OCI-LY1 (cell line): ENCODE measurements around the gene SEC22C.

Experiments
- H2AFZ ChIP-seq: fragments of 200-600 bp; sonication (generic), shearing (Covaris generic); 2 replicates; pipeline ENCODE4 v1.6.0; 2014; ENCODE audit warnings: antibody characterized with exemption, mild to moderate bottlenecking, low read length
- H3F3A ChIP-seq: fragments of 200-600 bp; sonication (generic), shearing (Covaris generic); 2 replicates; pipeline ENCODE4 v1.6.0; 2014; ENCODE audit warnings: mild to moderate bottlenecking, antibody characterized with exemption, low read length, moderate library complexity; ENCODE audit not compliant: insufficient read depth
- H3K27ac ChIP-seq: fragments of 200-600 bp; sonication (generic); 2 replicates; pipeline ENCODE4 v1.5.1; 2014; ENCODE audit warnings: low read length, mixed run types, mild to moderate bottlenecking, low read depth; ENCODE audit not compliant: poor library complexity, severe bottlenecking
- H3K27me3 ChIP-seq: fragments of 200-600 bp; sonication (generic); 2 replicates; pipeline ENCODE4 v1.6.0; 2014; ENCODE audit warnings: antibody characterized with exemption, mild to moderate bottlenecking, low read length, moderate library complexity; ENCODE audit not compliant: insufficient read depth
- H3K36me3 ChIP-seq: fragments of 200-600 bp; sonication (generic); 2 replicates; pipeline ENCODE4 v1.6.1; 2014; ENCODE audit warnings: mild to moderate bottlenecking, antibody characterized with exemption, low read length, moderate library complexity, mixed read lengths; ENCODE audit not compliant: insufficient read depth
- H3K4me1 ChIP-seq: fragments of 200-600 bp; sonication (generic); 2 replicates; pipeline ENCODE4 v1.5.1; 2014; ENCODE audit warnings: mild to moderate bottlenecking, low read length, moderate library complexity; ENCODE audit not compliant: insufficient read depth, severe bottlenecking
- H3K4me2 ChIP-seq: fragments of 200-600 bp; sonication (generic), shearing (Covaris generic); 2 replicates; pipeline ENCODE4 v1.6.1; 2014; ENCODE audit warnings: low read length
- H3K4me3 ChIP-seq: fragments of 200-600 bp; sonication (generic); 2 replicates; pipeline ENCODE4 v1.5.1; 2014; ENCODE audit warnings: low read length, low read depth, mild to moderate bottlenecking, mixed read lengths; ENCODE audit not compliant: poor library complexity, severe bottlenecking
- H3K79me2 ChIP-seq: fragments of 200-600 bp; shearing (Covaris generic); 2 replicates; pipeline ENCODE4 v1.6.1; 2016; ENCODE audit warnings: mixed run types, low read length, mixed read lengths; ENCODE audit not compliant: insufficient read depth
- H3K9ac ChIP-seq: fragments of 200-600 bp; sonication (generic), shearing (Covaris generic); 2 replicates; pipeline ENCODE4 v1.6.1; 2014; ENCODE audit warnings: mild to moderate bottlenecking, low read length, mixed read lengths
- H3K9me2 ChIP-seq: fragments of 200-600 bp; sonication (generic), shearing (Covaris generic); 2 replicates; pipeline ENCODE4 v1.6.1; 2014; ENCODE audit warnings: low read depth, mild to moderate bottlenecking, low read length, mixed read lengths
- H3K9me3 ChIP-seq: fragments of 200-600 bp; shearing (Covaris generic); 2 replicates; pipeline ENCODE4 v1.6.1; 2014; ENCODE audit warnings: low read length, mixed read lengths
- H4K20me1 ChIP-seq: fragments of 200-600 bp; sonication (generic), shearing (Covaris generic); 2 replicates; pipeline ENCODE4 v1.6.0; 2016; ENCODE audit warnings: mild to moderate bottlenecking, low read length; ENCODE audit not compliant: insufficient read depth
- CTCF ChIP-seq: fragments of 200-600 bp; sonication (generic), shearing (Covaris generic); IDR thresholded peaks from 2 replicates; pipeline ENCODE4 v1.5.1; 2017; ENCODE audit warnings: mild to moderate bottlenecking, antibody characterized with exemption, low read length, moderate library complexity, mixed read lengths
- EZH2 ChIP-seq: fragments of 200-600 bp; sonication (generic), shearing (Covaris generic); IDR thresholded peaks from 2 replicates; pipeline ENCODE4 v1.8.0; 2017; ENCODE audit warnings: borderline replicate concordance, mixed run types, mild to moderate bottlenecking, antibody characterized with exemption, low read length, moderate library complexity, mixed read lengths

The SEC22C gene

GRCh38 chr3:42605546-42606173 is 23.9 kb upstream of the SEC22C start:
- H3K36me3 ChIP-seq, result peaks cover 64% of the 10 kb centered on the region
- H2AFZ ChIP-seq, result no peak overlapping the region
- H3K4me3 ChIP-seq, result no peak overlapping the region
- H3K9ac ChIP-seq, result no peak overlapping the region
- no peaks in the 10 kb centered on the region for H3F3A ChIP-seq
- peaks cover 97% of the 10 kb centered on the region for H3K79me2 ChIP-seq
- H3K27me3 ChIP-seq, result no peaks in the 10 kb centered on the region
- TF ChIP-seq CTCF (no peak), EZH2 (no peak)
- peaks cover 39% of the 10 kb centered on the region for H3K4me1 ChIP-seq
- no peaks in the 10 kb centered on the region for H4K20me1 ChIP-seq
- H3K27ac ChIP-seq, result no peak overlapping the region
- H3K9me3 ChIP-seq, result 0 out of 2 replicates have a peak, but pooled peaks cover 3% of the 10 kb centered on the region
- H3K4me2 ChIP-seq, result peak overlapping the region; percentile 9; the same call in 1 of the 2 replicates
- H3K9me2 ChIP-seq, result no peaks in the 10 kb centered on the region

- TF ChIP-seq CTCF (no peak), EZH2 (no peak)
- Histone ChIP-seq H3K27me3 (no peaks in the 10 kb centered on the region), H3K9me2 (no peaks in the 10 kb centered on the region), H3K9ac (no peak overlapping the region), H3K4me3 (no peak overlapping the region), H3K4me2 (no peak overlapping the region), H3K9me3 (0 out of 2 replicates have a peak, but pooled peaks cover 3% of the 10 kb centered on the region), H3K27ac (no peak overlapping the region), H3K79me2 (peaks cover 71% of the 10 kb centered on the region), H3K4me1 (peaks cover 31% of the 10 kb centered on the region), H4K20me1 (no peaks in the 10 kb centered on the region), H2AFZ (no peak overlapping the region), H3K36me3 (peaks cover 49% of the 10 kb centered on the region), H3F3A (no peaks in the 10 kb centered on the region)
Measured at GRCh38 chr3:42602961-42603360, 21.2 kb upstream of the SEC22C start.

- Histone ChIP-seq H3K27ac (peak overlapping the region; percentile 98), H4K20me1 (no peaks in the 10 kb centered on the region)
Measured at GRCh38 chr3:42601896-42602581, 20.3 kb upstream of the SEC22C start.

More at GRCh38 chr3:42601896-42602581, 20.3 kb upstream of the SEC22C start:
- peaks cover 31% of the 10 kb centered on the region for H3K4me1 ChIP-seq
- no peaks in the 10 kb centered on the region for H3K27me3 ChIP-seq
- H3F3A ChIP-seq, result no peaks in the 10 kb centered on the region
- H3K9ac ChIP-seq, result peak overlapping the region; percentile 91
- H3K4me2 ChIP-seq, result peak overlapping the region; percentile 79
- TF ChIP-seq CTCF, result peak; percentile 43; the same call in 1 of the 2 replicates
- TF ChIP-seq EZH2, result no peak
- no peak overlapping the region for H2AFZ ChIP-seq
- H3K36me3 ChIP-seq, result peaks cover 44% of the 10 kb centered on the region
- 0 out of 2 replicates have a peak, but pooled peaks cover 3% of the 10 kb centered on the region for H3K9me3 ChIP-seq
- peaks cover 62% of the 10 kb centered on the region for H3K79me2 ChIP-seq
- H3K4me3 ChIP-seq, result peak overlapping the region; percentile 88
- H3K9me2 ChIP-seq, result no peaks in the 10 kb centered on the region
